H1 (cell line): Measurements from ENCODE around the gene GNG7. TPM values are rescaled to one million over a fixed set of nuclear protein-coding genes. Genes with fewer than 3 reads are reported as not detected.

Experiments
- ASH2L ChIP-seq: fragments of 200-600, 300-600 bp; sonication (generic); IDR thresholded peaks from one replicate; pipeline ENCODE4 v1.7.1; 2017; ENCODE audit warnings: low read length
- BCL11A ChIP-seq, 2 experiments: IDR thresholded peaks; one replicate each; pipeline ENCODE4 v1.6.1; 2011; ENCODE audit warnings: low read depth in 2 of 2, low read length in 2 of 2, mild to moderate bottlenecking in 2 of 2
- CTBP2 ChIP-seq: IDR thresholded peaks from 2 replicates; pipeline ENCODE4 v1.7.0; 2011; ENCODE audit warnings: borderline replicate concordance, mild to moderate bottlenecking, moderate library complexity, mixed read lengths, low read length; ENCODE audit not compliant: insufficient read depth, insufficient read length
- EGR1 ChIP-seq: IDR thresholded peaks from 2 replicates; pipeline ENCODE4 v1.6.1; 2011; ENCODE audit warnings: low read depth, low read length, borderline replicate concordance
- GTF2F1 ChIP-seq: IDR thresholded peaks from 2 replicates; pipeline ENCODE4 v1.6.1; 2012; ENCODE audit warnings: low read depth, low read length, improper control_type of control experiment, borderline replicate concordance
- SIN3A ChIP-seq, 2 experiments: IDR thresholded peaks in 1 of 2; conservative IDR thresholded peaks in 1 of 2; 2 replicates each; pipeline ENCODE4 v1.6.1; 2011 to 2012; ENCODE audit warnings: low read length in 2 of 2, improper control_type of control experiment in 1 of 2, low read depth in 1 of 2, mild to moderate bottlenecking in 1 of 2
- SIRT6 ChIP-seq: IDR thresholded peaks from one replicate; pipeline ENCODE4 v1.7.1; 2012; ENCODE audit warnings: low read length, inconsistent platforms
- SIX5 ChIP-seq: IDR thresholded peaks from 2 replicates; pipeline ENCODE4 v1.6.1; 2011; ENCODE audit warnings: mild to moderate bottlenecking, low read depth, low read length
- ZNF274 ChIP-seq: IDR thresholded peaks from 2 replicates; pipeline ENCODE4 v1.7.0; 2012; ENCODE audit warnings: low read length, borderline replicate concordance; ENCODE audit errors: extremely low read depth
- polyA plus RNA-seq, 7 experiments: library from polyadenylated mRNA; depleted of rRNA in 3 of 7; stranded (reverse) in 5 of 7; unstranded in 2 of 7; fragments of >200 nt in 5 of 7; fragments of 200-250 nt in 2 of 7; gene quantifications; 1 replicate in 5 of 7; 2 replicates in 1 of 7; 4 replicates in 1 of 7; pipeline versions ENCODE4 v1.2.1 to v1.2.3, GENCODE V29; 2011 to 2013; ENCODE audit warnings: missing spikeins in 2 of 7, mixed read lengths in 2 of 7
- total RNA-seq: library from RNA; stranded (reverse); fragmentation: NEBNext Ultra II Directional; extraction: Animal tissue kit (Norgen Biotek cat#: 25700); gene quantifications from 2 replicates; pipeline ENCODE4 v1.2.1, GENCODE V29; 2021

Gene GNG7
- total and polyA plus RNA-seq, 2 of the 8 experiments (the other 6 are each of a cell fraction or from before 2014, with no cell fraction given), result 2.8 to 7.8 TPM

GRCh38 chr19:2484178-2484937 is 218.1 kb downstream of the GNG7 start (continued):
- TF ChIP-seq BCL11A (IDR thresholded peaks at IDR 0.05; ENCODE audit: low read depth in 2 of 2, low read length in 2 of 2) (no peak), SIX5 (no peak), CTBP2 (no peak), ASH2L (no peak), EGR1 (no peak), SIRT6 (no peak), ZNF274 (no peak), GTF2F1 (no peak), SIN3A (conservative IDR thresholded peaks at IDR 0.05 in 1 of 2, IDR thresholded peaks at IDR 0.05 in 1 of 2; ENCODE audit: low read depth in 1 of 2, low read length in 2 of 2) (no peak)
